ENCODE measurements around the gene BCAS3.
A peak's percentile ranks its signal among the peaks of the same experiment; 100 is the strongest.
"Not testable (repeated sequence)": the region's sequence is repeated elsewhere in the genome, so short reads cannot be mapped to it uniquely, and the experiment has no call there.

BCAS3 gene

DNA sequence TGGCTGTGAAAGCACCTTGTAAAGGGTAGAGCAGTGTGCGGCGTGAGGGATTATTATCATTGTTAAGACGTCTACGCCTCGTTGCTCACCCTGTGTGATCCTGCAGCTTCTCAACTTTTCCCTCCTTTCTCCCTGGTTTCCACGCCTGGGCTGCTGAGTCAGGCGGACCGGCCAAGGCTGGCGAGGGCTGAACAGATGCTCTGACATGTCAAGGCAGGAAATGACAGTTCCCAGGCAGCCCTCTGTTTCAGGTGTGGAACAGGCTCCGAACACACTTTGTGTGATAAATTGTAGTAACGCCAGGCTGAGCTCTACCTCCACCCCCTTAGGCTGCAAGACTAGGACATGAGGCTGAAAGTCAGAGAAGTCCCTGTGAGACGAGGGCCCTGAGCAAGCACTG lies 676.0 kb downstream of the BCAS3 start:
- DNase-seq = no peak

DNA sequence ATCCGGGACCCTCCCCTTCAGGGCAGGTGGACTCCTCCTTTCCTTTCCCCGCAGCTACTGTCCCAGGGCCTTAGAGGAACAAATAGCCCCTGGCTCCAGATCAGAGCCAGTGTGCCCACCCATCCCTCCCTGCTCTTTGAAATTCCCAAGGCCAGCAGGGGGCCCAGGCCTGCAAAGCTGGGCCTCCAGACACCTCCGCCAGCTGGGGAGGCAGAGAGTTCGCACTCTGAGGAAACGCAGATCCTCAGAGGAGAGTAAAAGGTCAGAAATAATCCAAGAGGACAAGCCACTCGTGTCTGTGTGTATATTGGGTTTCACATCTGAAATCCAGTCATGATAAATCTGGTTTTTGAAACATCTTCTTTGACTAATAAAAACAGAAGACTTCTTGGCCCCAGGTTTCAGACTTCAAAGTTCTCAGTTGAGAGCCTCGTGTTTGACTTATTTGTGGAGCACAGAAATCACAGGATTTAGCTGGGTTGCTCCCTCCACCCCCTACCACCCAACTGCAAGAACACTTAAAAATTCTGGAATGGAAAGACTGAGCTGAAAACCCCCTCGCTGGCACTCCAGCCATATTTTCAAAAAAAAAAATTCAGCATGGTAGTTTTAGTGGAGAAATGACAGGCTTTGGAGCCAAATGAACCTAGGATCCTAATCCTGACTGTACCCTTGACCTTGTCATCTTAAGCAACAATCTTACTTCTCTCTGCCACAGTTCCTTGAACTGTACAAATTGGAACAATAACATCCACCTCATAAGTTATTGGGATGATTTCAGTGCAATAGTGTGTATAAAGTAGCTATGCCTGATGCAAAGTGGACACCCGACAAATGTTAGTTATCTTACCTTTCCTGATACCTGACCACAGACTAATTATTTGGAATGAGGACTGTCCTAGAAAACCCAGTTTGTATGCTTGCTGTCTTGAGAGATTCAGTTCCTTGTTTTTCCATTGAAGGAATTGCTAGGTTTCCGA lies 677.5 kb downstream of the BCAS3 start:
- DNase-seq = no peak

DNA sequence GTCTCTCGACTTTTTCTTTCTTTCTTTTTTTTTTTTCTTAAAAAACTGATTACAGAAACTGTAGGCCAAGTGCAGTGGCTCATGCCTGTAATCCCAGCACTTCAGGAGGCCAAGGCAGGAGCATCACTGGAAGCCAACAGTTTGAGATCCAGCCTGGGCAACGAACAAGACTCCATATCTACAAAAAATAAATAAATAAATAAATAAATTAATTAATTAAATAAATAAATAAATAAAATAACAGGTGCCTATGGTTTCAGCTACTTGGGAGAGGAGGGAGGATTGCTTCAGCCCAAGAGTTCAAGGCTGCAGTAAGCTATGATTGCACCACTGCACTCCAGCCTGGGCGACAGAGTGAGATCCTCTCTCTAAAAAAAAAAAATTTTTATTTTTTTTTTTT lies 679.4 kb downstream of the BCAS3 start:
- not testable (repeated sequence) for DNase-seq

GRCh38 chr17:61359513-61359912 lies 681.9 kb downstream of the BCAS3 start:
- DNase-seq = not testable (repeated sequence)

- no peak for DNase-seq
Observed at GRCh38 chr17:61360318-61360943, 682.8 kb downstream of the BCAS3 start.

- DNase-seq = no peak
Observed at GRCh38 chr17:61361084-61361483, 683.4 kb downstream of the BCAS3 start.

- peak; percentile 54 to 86 for DNase-seq
Observed at GRCh38 chr17:61362396-61362795, 684.7 kb downstream of the BCAS3 start.

DNA sequence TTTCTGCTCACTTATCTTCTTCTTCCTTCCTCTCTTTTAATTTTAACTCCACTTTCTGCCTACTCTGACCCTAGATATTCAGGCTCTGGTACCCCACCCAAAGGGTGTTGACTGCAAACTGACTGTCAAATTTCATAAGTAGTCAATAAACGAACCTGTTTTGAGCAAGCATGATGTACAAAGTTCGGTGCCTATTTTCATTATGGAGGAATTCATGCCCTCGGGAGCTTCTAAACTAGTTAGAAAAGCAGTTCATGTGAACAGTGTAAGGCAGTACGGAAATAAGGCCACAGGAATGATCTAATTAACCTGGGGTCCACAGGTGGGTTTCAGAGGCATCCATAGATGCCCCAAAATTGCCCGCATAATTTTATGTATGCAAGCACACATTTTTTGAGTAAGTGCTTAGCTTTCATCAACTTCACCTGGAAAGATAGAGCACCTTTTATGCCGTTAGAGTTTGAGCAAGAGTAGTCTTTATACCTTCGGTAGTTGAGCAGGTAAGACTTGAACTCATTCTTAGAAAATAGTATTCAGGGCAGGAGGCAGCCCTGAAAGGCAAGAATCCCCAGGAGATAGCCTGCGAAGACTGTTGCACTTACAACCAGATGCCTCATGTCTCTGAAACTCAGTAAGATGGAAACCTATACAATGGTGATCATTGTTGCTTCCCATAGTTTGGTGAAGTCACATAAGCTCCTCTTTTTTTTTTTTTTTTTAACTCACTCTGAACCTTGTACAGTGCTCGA lies 685.4 kb downstream of the BCAS3 start:
- DNase-seq = no peak

DNA sequence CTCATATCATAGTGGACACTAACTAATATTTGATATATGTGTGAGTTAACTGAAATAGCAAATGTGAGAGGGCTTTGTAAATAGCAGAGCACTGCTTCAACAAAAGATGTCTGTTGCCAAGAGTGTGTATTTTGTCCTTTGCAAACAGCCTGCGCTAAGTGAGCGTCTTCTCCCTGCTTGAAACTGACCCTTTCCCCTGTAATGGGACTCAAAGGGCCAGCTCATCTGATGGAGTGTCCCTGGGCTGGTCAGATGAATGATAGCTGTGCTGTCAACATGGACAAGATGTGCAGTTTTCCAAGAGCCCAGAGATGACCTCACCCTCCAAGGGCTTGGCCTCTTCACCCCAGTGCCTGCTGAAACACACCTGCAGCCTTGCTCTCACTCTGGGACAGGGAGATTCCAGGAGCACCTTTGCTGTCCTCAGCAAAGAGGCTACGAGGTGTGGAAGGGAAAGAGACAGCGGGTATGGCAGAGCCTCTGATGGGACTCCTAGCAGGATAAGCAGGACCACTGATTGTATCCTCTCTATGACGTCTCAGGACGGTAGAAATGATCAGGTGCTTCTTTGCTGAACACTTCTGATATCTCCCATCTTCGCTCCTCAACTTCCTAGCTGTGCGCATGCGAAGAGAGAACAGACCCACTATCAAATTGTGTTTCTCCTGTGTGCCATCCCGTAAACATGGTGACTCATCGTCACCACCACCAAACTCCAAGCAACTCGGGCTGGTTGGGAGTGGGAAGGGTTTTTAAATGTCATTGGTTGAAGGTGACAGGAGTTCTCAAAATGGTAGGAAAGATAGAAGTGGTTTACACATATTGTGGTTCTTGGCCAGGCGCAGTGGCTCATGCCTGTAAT lies 686.2 kb downstream of the BCAS3 start:
- DNase-seq = no peak

DNA sequence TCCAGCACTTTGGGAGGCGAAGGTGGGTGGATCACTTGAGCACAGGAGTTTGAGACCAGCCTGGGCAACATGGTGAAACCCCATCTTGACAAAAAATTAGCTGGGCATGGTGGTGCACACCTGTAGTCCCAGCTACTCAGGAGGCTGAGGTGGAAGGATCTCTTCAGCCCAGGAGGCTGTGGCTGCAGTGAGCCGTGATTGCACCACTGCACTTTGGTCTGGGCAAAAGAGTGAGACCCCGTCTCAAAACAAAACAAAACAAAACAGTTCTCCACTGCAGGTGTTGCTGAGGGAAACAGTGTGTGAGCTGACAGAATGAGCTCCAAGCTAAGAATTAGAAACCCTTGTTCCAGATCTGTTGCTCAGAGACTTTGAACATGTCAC lies 686.8 kb downstream of the BCAS3 start:
- DNase-seq = no peak

DNA sequence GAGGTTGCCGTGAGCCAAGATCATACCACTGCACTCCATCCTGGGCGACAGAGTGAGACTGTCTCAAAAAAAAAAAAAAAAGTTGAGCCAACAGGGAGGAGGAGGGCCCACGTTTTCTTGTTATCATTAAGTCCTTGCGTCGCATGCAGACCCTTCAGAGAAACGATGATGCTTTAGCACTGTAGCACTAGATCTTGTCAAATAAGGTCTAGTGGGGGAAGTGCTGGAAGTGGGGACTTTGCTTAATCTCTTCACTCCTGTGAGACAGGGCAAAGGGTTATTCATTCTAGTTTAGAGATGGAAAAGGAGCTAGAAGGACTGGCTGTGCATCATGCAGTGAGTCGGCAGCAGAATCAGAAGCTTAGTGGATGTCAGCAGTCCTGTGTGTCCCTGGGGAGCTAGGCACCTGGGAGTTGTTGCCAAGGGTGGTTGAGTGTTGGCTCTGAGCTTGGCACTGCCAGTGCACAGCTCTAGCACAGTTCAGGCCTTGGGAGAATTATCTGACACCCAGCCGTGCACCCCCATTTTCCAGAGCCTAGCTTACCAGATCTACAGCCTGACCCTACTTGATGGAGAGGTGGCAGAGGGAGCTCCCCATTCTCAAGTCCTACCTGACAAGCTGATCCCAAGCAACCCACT lies 688.5 kb downstream of the BCAS3 start:
- peak in 1 of 2 experiments; percentile 47 for DNase-seq

DNA sequence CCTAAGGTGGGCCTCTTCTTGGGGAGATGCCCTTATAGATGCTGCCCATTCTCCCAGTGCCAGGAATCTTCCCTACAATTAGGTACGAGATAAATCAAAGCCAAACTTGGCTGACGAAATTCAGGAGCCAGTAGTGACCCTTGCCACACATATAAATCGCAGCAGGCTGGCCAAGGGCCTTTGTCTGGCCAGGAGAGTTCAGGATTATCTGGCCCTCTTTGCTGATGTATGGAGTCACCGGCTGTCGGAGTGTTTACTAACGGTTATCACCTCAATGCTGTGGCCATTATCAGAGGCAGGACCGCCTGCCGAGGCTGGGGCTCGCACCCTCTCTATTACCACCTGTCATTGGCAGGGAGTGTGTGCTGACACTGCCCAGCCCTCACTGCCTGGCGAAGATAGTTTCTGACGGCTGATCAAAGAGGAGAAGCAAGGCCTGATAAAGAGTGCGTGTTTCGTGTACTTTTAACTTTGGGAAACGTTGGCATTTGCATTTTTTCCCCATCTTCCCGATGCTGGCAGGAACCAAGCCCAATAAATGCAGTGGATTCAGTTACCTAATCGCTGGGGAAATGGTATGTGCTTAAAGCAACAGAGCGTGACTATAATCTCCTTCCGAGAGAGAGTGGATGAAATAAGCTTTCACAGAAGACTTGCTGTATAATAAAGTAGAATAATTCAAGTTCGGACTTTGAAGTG lies 689.2 kb downstream of the BCAS3 start:
- DNase-seq = peak; percentile 61 to 86

DNA sequence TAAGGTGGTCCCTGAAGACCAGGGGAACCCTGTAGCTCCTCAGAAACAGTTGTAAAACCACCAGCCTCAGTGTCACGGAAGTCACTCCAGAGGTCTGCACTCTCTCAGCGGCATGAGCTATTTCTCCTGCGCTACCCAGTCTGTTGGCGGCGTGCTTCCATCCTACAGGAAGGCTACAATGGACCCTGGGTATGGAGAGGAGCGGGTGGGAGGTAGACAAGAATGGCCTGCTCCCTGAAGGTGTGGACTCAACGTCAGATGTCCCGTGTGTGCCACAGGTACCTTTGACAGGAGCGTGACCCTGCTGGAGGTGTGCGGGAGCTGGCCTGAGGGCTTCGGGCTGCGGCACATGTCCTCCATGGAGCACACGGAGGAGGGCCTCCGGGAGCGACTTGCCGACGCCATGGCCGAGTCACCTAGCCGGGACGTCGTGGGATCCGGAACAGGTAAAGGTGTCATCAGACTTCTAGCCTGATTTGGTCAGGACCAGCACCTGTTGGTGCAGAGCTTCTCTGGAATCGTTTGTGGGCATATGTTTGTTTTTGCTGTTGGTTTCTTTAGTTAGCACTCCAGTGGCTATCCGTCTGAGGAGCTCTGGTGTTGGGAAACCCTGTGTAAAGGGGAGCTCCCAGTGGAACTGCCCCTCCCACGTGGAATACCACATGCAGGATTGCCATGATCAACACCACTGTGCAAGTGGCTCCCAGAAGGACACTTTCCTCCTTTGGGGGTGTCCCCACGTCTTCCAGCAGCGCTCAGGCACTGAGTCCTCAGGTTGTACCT lies 690.6 kb downstream of the BCAS3 start:
- no peak for DNase-seq

DNA sequence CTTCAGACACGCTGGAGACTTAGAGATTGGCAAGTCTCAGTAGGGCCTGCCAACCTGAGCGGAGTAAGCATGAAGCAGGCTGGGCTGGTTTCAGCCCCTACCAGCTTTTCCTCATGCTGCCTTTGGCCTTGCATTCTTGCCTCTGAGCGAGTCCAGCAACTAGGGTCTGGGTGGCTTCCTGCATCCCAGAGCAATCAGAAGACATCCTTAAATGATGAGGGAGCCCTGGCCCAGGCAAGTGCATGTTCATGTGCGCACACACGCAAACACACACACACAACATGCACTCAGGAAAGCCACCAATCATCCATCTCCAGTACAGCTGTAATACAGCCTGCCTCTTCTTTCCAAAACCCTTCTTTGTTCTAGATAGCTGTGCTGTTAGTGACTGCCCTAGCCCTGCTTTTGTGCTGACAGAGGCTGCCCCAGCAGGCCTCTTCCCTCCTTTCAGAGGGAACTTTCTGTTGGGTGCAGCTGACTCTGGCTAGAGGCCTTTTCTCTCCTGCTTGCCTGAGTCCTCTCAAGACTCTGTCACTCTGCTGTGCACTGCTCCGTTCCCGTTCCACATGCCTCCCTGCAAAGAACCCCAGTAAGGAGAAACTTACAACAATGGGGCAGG lies 691.3 kb downstream of the BCAS3 start:
- no peak for DNase-seq

GRCh38 chr17:61369751-61370150 lies 692.1 kb downstream of the BCAS3 start:
- DNase-seq = no peak

DNA sequence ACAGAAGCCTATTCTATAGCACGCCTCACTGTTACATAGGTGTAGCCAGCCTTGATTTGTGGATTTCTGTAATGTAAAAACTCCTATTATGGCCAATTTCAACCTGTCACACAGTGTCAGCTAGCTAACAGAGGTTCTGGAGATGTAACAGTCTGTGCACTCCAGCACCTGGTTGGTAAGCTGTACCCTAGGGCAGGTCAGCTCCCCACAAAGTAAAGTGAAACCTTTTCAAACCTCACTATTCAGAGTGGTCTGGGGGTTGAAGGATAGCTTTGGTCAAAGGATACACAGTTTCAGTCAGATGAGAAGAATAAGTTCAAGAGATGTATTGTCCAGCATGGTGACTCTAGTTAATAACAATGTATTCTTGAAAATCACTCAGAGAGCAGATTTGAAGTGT lies 693.5 kb downstream of the BCAS3 start:
- no peak for DNase-seq

GRCh38 chr17:61371606-61372005 lies 694.0 kb downstream of the BCAS3 start:
- DNase-seq = no peak

- no peak for DNase-seq
Observed at GRCh38 chr17:61372436-61372835, 694.8 kb downstream of the BCAS3 start.

DNA sequence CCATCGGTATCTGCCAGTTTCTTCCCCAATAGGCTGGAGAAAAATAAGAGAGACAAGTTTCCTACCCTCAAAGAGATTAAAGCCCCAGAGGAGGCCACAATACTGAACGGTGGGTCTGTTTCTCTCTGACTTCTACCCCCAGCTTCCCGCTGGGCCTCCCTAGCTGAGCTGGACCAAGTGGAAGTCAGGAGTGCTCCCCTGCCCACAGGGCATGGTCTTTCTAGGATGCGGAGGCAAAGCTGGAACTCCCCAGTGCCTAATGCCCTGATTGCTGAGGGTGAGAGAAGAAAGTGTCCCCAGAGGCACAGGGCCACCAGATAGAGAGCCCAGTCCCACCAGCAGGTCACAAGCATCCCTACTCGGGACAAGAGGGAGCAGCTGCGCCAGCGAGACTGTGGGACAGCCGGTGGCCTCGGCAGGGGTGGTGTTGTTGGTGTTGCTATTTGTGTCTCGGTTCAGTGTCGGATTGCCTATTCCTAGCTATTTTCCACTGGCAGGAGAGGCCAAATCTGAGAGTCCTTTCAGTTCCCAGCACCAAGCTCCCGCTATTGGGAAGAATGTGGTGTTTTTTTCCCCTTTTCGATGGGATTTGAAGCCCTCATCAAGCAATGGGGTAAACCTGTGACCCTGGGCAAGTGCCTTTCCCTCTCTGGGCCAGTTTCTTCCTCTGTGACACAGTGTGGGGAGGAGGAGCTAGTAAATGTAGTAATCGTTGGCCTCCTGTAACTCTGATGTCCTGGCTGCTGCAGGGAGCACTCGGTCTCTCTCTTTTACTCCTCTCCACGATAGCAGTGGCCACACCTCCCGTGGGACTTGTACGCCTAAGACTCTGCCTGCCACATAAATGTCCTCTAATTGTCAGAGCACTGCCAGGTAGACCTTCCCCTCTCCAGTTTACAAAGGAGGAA lies 699.5 kb downstream of the BCAS3 start:
- DNase-seq = no peak
